Endodermal cell (in vitro differentiated cells): Measurements from ENCODE around the gene NINJ2. TPM values are rescaled to one million over a fixed set of nuclear protein-coding genes. Genes with fewer than 3 reads are reported as not detected.
A peak's percentile ranks its signal among the peaks of the same experiment; 100 is the strongest.

Source experiments
- DNase-seq: peaks from one replicate; pipeline ENCODE4 v3.0.0-alpha.2; 2017
- H3K27ac ChIP-seq: 2 replicates; pipeline ENCODE4 v1.5.1; 2013; ENCODE audit warnings: mild to moderate bottlenecking, low read depth, low read length, moderate library complexity
- H3K27me3 ChIP-seq: 2 replicates; pipeline ENCODE4 v1.6.1; 2013; ENCODE audit warnings: mild to moderate bottlenecking, low read length, moderate library complexity; ENCODE audit not compliant: insufficient read depth, control insufficient read depth, poor library complexity, severe bottlenecking
- H3K36me3 ChIP-seq: 2 replicates; pipeline ENCODE4 v1.7.0; 2013; ENCODE audit warnings: mild to moderate bottlenecking, low read length, moderate library complexity; ENCODE audit not compliant: control insufficient read depth, insufficient read depth
- H3K4me1 ChIP-seq: one replicate; pipeline ENCODE4 v1.7.0; 2013; ENCODE audit warnings: low read length; ENCODE audit not compliant: control insufficient read depth, insufficient read depth
- H3K4me3 ChIP-seq: 2 replicates; pipeline ENCODE4 v1.5.1; 2013; ENCODE audit warnings: mild to moderate bottlenecking, low read length, moderate library complexity
- H3K9ac ChIP-seq: 2 replicates; pipeline ENCODE4 v1.6.1; 2013; ENCODE audit warnings: mild to moderate bottlenecking, low read length, moderate library complexity; ENCODE audit not compliant: poor library complexity, severe bottlenecking; ENCODE audit errors: extremely low read depth
- H3K9me3 ChIP-seq: 2 replicates; pipeline ENCODE4 v1.6.1; 2013; ENCODE audit warnings: mild to moderate bottlenecking, low read length, moderate library complexity; ENCODE audit not compliant: control insufficient read depth
- H3K27ac Mint-ChIP-seq: 2 replicates; pipeline ENCODE4 v1.8.0; 2020; ENCODE audit warnings: mixed read lengths
- H3K27me3 Mint-ChIP-seq: 2 replicates; pipeline ENCODE4 v1.8.0; 2021; ENCODE audit warnings: mild to moderate bottlenecking, mixed read lengths; ENCODE audit not compliant: insufficient read depth
- H3K36me3 Mint-ChIP-seq: 2 replicates; pipeline ENCODE4 v1.8.0; 2020; ENCODE audit warnings: low read depth, mixed read lengths
- H3K4me1 Mint-ChIP-seq: 2 replicates; pipeline ENCODE4 v1.8.0; 2020; ENCODE audit warnings: mixed read lengths
- H3K4me3 Mint-ChIP-seq: 2 replicates; pipeline ENCODE4 v1.8.0; 2020; ENCODE audit warnings: mild to moderate bottlenecking, moderate library complexity, mixed read lengths
- H3K9me3 Mint-ChIP-seq: 2 replicates; pipeline ENCODE4 v1.8.0; 2020; ENCODE audit warnings: mild to moderate bottlenecking, mixed read lengths
- CTCF ChIP-seq: fragments of 200-600 bp; sonication (generic); conservative IDR thresholded peaks from 2 replicates; pipeline ENCODE4 v1.5.0; 2021; ENCODE audit warnings: antibody characterized with exemption, mild to moderate bottlenecking
- WGBS, 2 experiments: methylation state at CpG; one replicate each; pipeline versions ENCODE4 v1.1.5 to v1.1.7; 2013; ENCODE audit warnings: missing lambda C conversion rate in 2 of 2, mixed read lengths in 1 of 2; ENCODE audit not compliant: insufficient coverage in 1 of 2, insufficient read length in 1 of 2; 5-methylcytosine and 5-hydroxymethylcytosine counted together
- total RNA-seq, 2 donors: library from RNA; stranded (reverse); fragmentation: NEBNext Ultra II Directional in 1 of 2; extraction: Animal tissue kit (Norgen Biotek cat#: 25700) in 1 of 2; gene quantifications; 2 replicates in 1 of 2; 3 replicates in 1 of 2; pipeline ENCODE4 v1.2.1, GENCODE V29; 2021

The NINJ2 gene
- total RNA-seq, 2 donors from 2014 or later = 0.73 to 5.1 TPM

- Mint-ChIP-seq H3K9me3 (no peaks in the 10 kb centered on the region), H3K27ac (peak overlapping the region; percentile 78), H3K4me1 (peaks cover 59% of the 10 kb centered on the region), H3K36me3 (no peaks in the 10 kb centered on the region), H3K27me3 (no peaks in the 10 kb centered on the region), H3K4me3 (no peak overlapping the region)
- Histone ChIP-seq H3K36me3 (no peaks in the 10 kb centered on the region), H3K4me1 (peaks cover 23% of the 10 kb centered on the region), H3K27ac (no peak overlapping the region), H3K9ac (no peak overlapping the region), H3K27me3 (no peaks in the 10 kb centered on the region), H3K4me3 (no peak overlapping the region), H3K9me3 (no peaks in the 10 kb centered on the region)
- no peak for TF ChIP-seq CTCF
- DNase-seq = peak; percentile 75
- WGBS, 2 experiments = 92 to 96% methylated on average over 9 to 13 of the region's 13 CpGs
These were observed 35.1 kb downstream of the NINJ2 start for GRCh38 chr12:627863-628741.

GRCh38 chr12:627285-627684 lies 36.0 kb downstream of the NINJ2 start:
- Mint-ChIP-seq H3K4me3 (no peak overlapping the region), H3K4me1 (peaks cover 59% of the 10 kb centered on the region), H3K36me3 (no peaks in the 10 kb centered on the region), H3K27ac (no peak overlapping the region), H3K9me3 (no peaks in the 10 kb centered on the region), H3K27me3 (no peaks in the 10 kb centered on the region)
- peaks cover 21% of the 10 kb centered on the region for H3K4me1 ChIP-seq
- no peak overlapping the region for H3K27ac ChIP-seq
- WGBS, 2 experiments = 86 to 88% methylated on average over 4 of the region's 4 CpGs
- no peak overlapping the region for H3K4me3 ChIP-seq
- no peak for TF ChIP-seq CTCF
- H3K27me3 ChIP-seq = no peaks in the 10 kb centered on the region
- no peaks in the 10 kb centered on the region for H3K36me3 ChIP-seq
- no peaks in the 10 kb centered on the region for H3K9me3 ChIP-seq
- no peak overlapping the region for H3K9ac ChIP-seq
- DNase-seq = no peak

GRCh38 chr12:625998-626397 lies 37.2 kb downstream of the NINJ2 start:
- Mint-ChIP-seq H3K27me3 (no peaks in the 10 kb centered on the region), H3K27ac (no peak overlapping the region), H3K4me3 (no peak overlapping the region), H3K4me1 (peaks cover 49% of the 10 kb centered on the region), H3K9me3 (no peaks in the 10 kb centered on the region), H3K36me3 (no peaks in the 10 kb centered on the region)
- 99 to 100% methylated on average over 3 of the region's 3 CpGs for WGBS, 2 experiments
- no peak for DNase-seq
- Histone ChIP-seq H3K4me1 (peaks cover 16% of the 10 kb centered on the region), H3K27me3 (no peaks in the 10 kb centered on the region), H3K9ac (no peak overlapping the region), H3K27ac (no peak overlapping the region), H3K4me3 (no peak overlapping the region), H3K9me3 (no peaks in the 10 kb centered on the region), H3K36me3 (no peaks in the 10 kb centered on the region)
- no peak for TF ChIP-seq CTCF
